Neural progenitor cell (in vitro differentiated cells): ENCODE measurements around the gene CCDC177.

Source experiments
- CTCF ChIP-seq: fragments of 200-600 bp; sonication (generic); IDR thresholded peaks from 2 replicates; pipeline ENCODE4 v1.5.1; 2017; ENCODE audit warnings: antibody characterized with exemption, mild to moderate bottlenecking
- EZH2 ChIP-seq: fragments of 200-600 bp; sonication (generic); IDR thresholded peaks from 2 replicates; pipeline ENCODE4 v1.6.1; 2017; ENCODE audit warnings: antibody characterized with exemption, mild to moderate bottlenecking, moderate library complexity

- TF ChIP-seq CTCF: no peak
- no peak for TF ChIP-seq EZH2
These were observed 41.7 kb upstream of the CCDC177 start for GRCh38 chr14:69616408-69616773.
